ENCODE data around the gene UTS2B.

Gene UTS2B

DNA sequence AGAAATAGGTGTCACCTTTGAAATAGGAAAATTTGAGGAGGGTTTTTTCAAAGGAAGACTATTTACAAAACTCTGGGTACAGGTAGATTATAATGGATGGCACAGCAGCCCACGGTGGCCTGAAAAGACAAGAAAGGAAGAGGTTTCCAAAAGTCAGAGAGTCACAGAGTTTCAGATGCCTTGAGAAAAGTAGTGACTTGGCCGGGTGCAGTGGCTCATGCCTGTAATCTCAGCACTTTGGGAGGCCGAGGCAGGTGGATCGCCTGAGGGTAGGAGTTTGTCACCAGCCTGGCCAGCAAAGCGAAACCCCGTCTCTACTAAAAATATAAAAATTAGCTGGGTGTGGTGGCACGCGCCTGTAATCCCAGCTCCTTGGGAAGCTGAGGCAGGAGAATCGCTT is 96.1 kb downstream of the UTS2B start:
- Histone ChIP-seq H3K4me1 (ENCODE audit: insufficient read depth, low read length) (no peaks in the 10 kb centered on the region), H2AFZ (ENCODE audit: low read depth, low read length) (no peak overlapping the region), H3K79me2 (ENCODE audit: insufficient read depth, low read length) (no peaks in the 10 kb centered on the region), H3K9ac (ENCODE audit: low read depth, low read length) (no peak overlapping the region), H3K4me3 (ENCODE audit: low read depth in 1 of 2, low read length in 2 of 2) (no peak overlapping the region), H3K27me3 (ENCODE audit: insufficient read depth, low read length, poor library complexity) (no peaks in the 10 kb centered on the region), H3K36me3 (ENCODE audit: insufficient read depth, low read length) (no peaks in the 10 kb centered on the region), H3K27ac (ENCODE audit: low read length) (no peak overlapping the region), H4K20me1 (ENCODE audit: insufficient read depth, low read length) (no peaks in the 10 kb centered on the region), H3K9me3 (ENCODE audit: insufficient read depth, low read length, severe bottlenecking) (no peaks in the 10 kb centered on the region), H3K4me2 (ENCODE audit: insufficient read depth, low read length) (no peak overlapping the region)
- TF ChIP-seq EZH2 (IDR thresholded peaks at IDR 0.05; ENCODE audit: borderline replicate concordance, low read depth, low read length, severe bottlenecking) = no peak
- TF ChIP-seq, protein P1, sequence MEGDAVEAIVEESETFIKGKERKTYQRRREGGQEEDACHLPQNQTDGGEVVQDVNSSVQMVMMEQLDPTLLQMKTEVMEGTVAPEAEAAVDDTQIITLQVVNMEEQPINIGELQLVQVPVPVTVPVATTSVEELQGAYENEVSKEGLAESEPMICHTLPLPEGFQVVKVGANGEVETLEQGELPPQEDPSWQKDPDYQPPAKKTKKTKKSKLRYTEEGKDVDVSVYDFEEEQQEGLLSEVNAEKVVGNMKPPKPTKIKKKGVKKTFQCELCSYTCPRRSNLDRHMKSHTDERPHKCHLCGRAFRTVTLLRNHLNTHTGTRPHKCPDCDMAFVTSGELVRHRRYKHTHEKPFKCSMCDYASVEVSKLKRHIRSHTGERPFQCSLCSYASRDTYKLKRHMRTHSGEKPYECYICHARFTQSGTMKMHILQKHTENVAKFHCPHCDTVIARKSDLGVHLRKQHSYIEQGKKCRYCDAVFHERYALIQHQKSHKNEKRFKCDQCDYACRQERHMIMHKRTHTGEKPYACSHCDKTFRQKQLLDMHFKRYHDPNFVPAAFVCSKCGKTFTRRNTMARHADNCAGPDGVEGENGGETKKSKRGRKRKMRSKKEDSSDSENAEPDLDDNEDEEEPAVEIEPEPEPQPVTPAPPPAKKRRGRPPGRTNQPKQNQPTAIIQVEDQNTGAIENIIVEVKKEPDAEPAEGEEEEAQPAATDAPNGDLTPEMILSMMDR (IDR thresholded peaks at IDR 0.05; ENCODE audit: borderline replicate concordance, extremely low read depth, low read length, poor library complexity, severe bottlenecking) = no peak
- ATAC-seq (ENCODE audit: insufficient read depth, low read depth) (no peak), DNase-seq (no peak)

DNA sequence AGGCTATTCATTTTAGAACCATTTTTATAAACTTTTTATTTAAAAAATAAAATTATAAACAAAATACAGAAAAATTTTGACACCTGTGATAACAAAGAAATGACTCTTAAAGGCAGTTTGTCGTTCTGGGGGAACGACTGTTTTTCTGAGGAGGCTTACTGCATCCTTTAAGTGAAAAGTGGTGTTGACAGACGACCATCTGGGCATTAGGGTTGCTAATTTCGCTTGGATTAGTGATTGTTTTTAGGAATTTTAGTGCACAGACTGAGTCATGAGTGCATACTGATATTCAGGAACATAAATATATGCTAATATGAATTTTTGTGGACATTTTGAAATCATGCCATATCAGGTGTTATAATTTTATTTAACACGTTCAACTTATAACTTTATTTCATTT is 102.8 kb downstream of the UTS2B start:
- TF ChIP-seq, protein P1 (IDR thresholded peaks at IDR 0.05; ENCODE audit: borderline replicate concordance, extremely low read depth, low read length, poor library complexity, severe bottlenecking) = no peak
- no peak for TF ChIP-seq EZH2 (IDR thresholded peaks at IDR 0.05; ENCODE audit: borderline replicate concordance, low read depth, low read length, severe bottlenecking)
- Histone ChIP-seq H3K9ac (ENCODE audit: low read depth, low read length) (no peak overlapping the region), H3K27me3 (ENCODE audit: insufficient read depth, low read length, poor library complexity) (no peaks in the 10 kb centered on the region), H3K36me3 (ENCODE audit: insufficient read depth, low read length) (no peaks in the 10 kb centered on the region), H3K27ac (ENCODE audit: low read length) (no peak overlapping the region), H3K79me2 (ENCODE audit: insufficient read depth, low read length) (no peaks in the 10 kb centered on the region), H3K4me1 (ENCODE audit: insufficient read depth, low read length) (no peaks in the 10 kb centered on the region), H3K4me3 (ENCODE audit: low read depth in 1 of 2, low read length in 2 of 2) (no peak overlapping the region), H2AFZ (ENCODE audit: low read depth, low read length) (no peak overlapping the region), H3K4me2 (ENCODE audit: insufficient read depth, low read length) (no peak overlapping the region), H4K20me1 (ENCODE audit: insufficient read depth, low read length) (no peaks in the 10 kb centered on the region), H3K9me3 (ENCODE audit: insufficient read depth, low read length, severe bottlenecking) (no peaks in the 10 kb centered on the region)
- DNase-seq (no peak), ATAC-seq (ENCODE audit: insufficient read depth, low read depth) (no peak)

DNA sequence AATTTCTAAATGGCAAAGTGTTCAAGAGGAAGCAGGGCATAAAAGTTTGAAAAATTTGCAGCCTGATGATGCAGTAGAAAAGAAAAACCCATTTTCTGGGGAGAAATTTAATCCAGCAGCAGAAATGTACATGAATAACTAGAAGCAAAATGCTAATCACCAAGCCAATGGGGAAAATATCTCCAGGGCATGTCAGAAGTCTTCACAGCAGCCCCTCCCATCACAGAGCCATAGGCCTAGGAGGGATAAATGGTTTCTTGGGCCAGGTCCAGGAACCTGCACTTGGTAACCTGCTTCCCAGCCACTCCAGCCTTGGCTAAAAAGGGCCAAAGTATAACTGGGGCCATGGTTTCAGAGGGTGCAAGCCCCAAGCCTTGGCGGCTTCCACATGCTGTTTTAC is 108.7 kb downstream of the UTS2B start:
- no peak for ATAC-seq (ENCODE audit: insufficient read depth, low read depth)
- Histone ChIP-seq H4K20me1 (ENCODE audit: insufficient read depth, low read length) (no peaks in the 10 kb centered on the region), H3K4me1 (ENCODE audit: insufficient read depth, low read length) (no peaks in the 10 kb centered on the region), H3K4me2 (ENCODE audit: insufficient read depth, low read length) (no peak overlapping the region), H3K36me3 (ENCODE audit: insufficient read depth, low read length) (no peaks in the 10 kb centered on the region), H3K4me3 (ENCODE audit: low read depth in 1 of 2, low read length in 2 of 2) (no peak overlapping the region), H3K27me3 (ENCODE audit: insufficient read depth, low read length, poor library complexity) (no peaks in the 10 kb centered on the region), H2AFZ (ENCODE audit: low read depth, low read length) (no peak overlapping the region), H3K9ac (ENCODE audit: low read depth, low read length) (no peak overlapping the region), H3K79me2 (ENCODE audit: insufficient read depth, low read length) (no peaks in the 10 kb centered on the region), H3K9me3 (ENCODE audit: insufficient read depth, low read length, severe bottlenecking) (no peaks in the 10 kb centered on the region), H3K27ac (ENCODE audit: low read length) (no peak overlapping the region)
- TF ChIP-seq, protein P1 (IDR thresholded peaks at IDR 0.05; ENCODE audit: borderline replicate concordance, extremely low read depth, low read length, poor library complexity, severe bottlenecking) = no peak
- no peak for TF ChIP-seq EZH2 (IDR thresholded peaks at IDR 0.05; ENCODE audit: borderline replicate concordance, low read depth, low read length, severe bottlenecking)
- no peak for DNase-seq

DNA sequence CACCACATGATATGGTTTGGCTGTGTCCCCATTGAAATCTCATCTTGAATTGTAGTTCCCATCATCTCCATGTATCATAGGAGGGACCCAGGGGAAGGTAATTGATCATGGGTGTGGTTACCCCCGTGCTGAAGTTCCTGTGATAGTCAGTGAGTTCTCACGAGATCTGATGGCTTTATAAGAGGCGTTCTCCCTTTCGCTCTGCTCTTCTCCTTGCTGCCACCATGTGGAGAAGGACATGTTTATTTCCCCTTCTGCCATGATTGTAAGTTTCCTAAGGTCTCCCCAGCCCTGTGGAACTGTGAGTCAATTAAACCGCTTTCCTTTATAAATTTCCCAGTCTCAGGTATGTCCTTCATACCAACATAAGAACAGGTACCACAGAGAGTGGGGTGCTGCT is 109.4 kb downstream of the UTS2B start:
- no peaks in the 10 kb centered on the region for H3K4me1 ChIP-seq (ENCODE audit: insufficient read depth, low read length)
- no peak overlapping the region for H3K9ac ChIP-seq (ENCODE audit: low read depth, low read length)
- no peaks in the 10 kb centered on the region for H4K20me1 ChIP-seq (ENCODE audit: insufficient read depth, low read length)
- ATAC-seq (ENCODE audit: insufficient read depth, low read depth) (no peak), DNase-seq (no peak)
- no peak for TF ChIP-seq EZH2 (IDR thresholded peaks at IDR 0.05; ENCODE audit: borderline replicate concordance, low read depth, low read length, severe bottlenecking)
- TF ChIP-seq, protein P1 (IDR thresholded peaks at IDR 0.05; ENCODE audit: borderline replicate concordance, extremely low read depth, low read length, poor library complexity, severe bottlenecking) = no peak
- no peaks in the 10 kb centered on the region for H3K79me2 ChIP-seq (ENCODE audit: insufficient read depth, low read length)
- H3K36me3 ChIP-seq (ENCODE audit: insufficient read depth, low read length) = no peaks in the 10 kb centered on the region
- H3K9me3 ChIP-seq (ENCODE audit: insufficient read depth, low read length, severe bottlenecking) = no peaks in the 10 kb centered on the region
- no peak overlapping the region for H3K27ac ChIP-seq (ENCODE audit: low read length)
- H2AFZ ChIP-seq (ENCODE audit: low read depth, low read length) = no peak overlapping the region
- no peaks in the 10 kb centered on the region for H3K27me3 ChIP-seq (ENCODE audit: insufficient read depth, low read length, poor library complexity)
- H3K4me3 ChIP-seq (ENCODE audit: low read depth in 1 of 2, low read length in 2 of 2) = no peak overlapping the region
- H3K4me2 ChIP-seq (ENCODE audit: insufficient read depth, low read length) = no peak overlapping the region

Measured in DND-41 (cell line).